ENCODE results near the gene CKAP5.
"Not testable (repeated sequence)": the region's sequence is repeated elsewhere in the genome, so short reads cannot be mapped to it uniquely, and the experiment has no call there.

CKAP5 gene

GRCh38 chr11:46726206-46726862, 119.7 kb downstream of the CKAP5 start:
- no peak for DNase-seq (ENCODE audit: low read depth)

GRCh38 chr11:46725338-46726205, 120.5 kb downstream of the CKAP5 start:
- DNase-seq (ENCODE audit: low read depth): no peak

- DNase-seq (ENCODE audit: low read depth): no peak
These were observed 122.0 kb downstream of the CKAP5 start for GRCh38 chr11:46724088-46724487.

GRCh38 chr11:46723359-46723680, 122.8 kb downstream of the CKAP5 start:
- DNase-seq (ENCODE audit: low read depth): no peak

- DNase-seq (ENCODE audit: low read depth): no peak
These were observed 123.3 kb downstream of the CKAP5 start for GRCh38 chr11:46722566-46723358.

GRCh38 chr11:46721286-46721685, 124.8 kb downstream of the CKAP5 start:
- no peak for DNase-seq (ENCODE audit: low read depth)

GRCh38 chr11:46719543-46720218, 126.4 kb downstream of the CKAP5 start:
- no peak for DNase-seq (ENCODE audit: low read depth)

- DNase-seq (ENCODE audit: low read depth): no peak
These were observed 127.0 kb downstream of the CKAP5 start, which contains the start of gene F2 for GRCh38 chr11:46719048-46719542. F2 (plus strand) TSS chr11:46719213; CDS start chr11:46719236, 23 bp downstream.

- no peak for DNase-seq (ENCODE audit: low read depth)
These were observed 127.7 kb downstream of the CKAP5 start for GRCh38 chr11:46718155-46719019.

GRCh38 chr11:46717825-46718154, 128.3 kb downstream of the CKAP5 start:
- DNase-seq (ENCODE audit: low read depth): not testable (repeated sequence)

GRCh38 chr11:46712874-46713576, 133.1 kb downstream of the CKAP5 start:
- no peak for DNase-seq (ENCODE audit: low read depth)

- no peak for DNase-seq (ENCODE audit: low read depth)
These were observed 134.8 kb downstream of the CKAP5 start for GRCh38 chr11:46711303-46711702.

GRCh38 chr11:46710821-46711269, 135.2 kb downstream of the CKAP5 start:
- peak; percentile 81 for DNase-seq (ENCODE audit: low read depth)

- DNase-seq (ENCODE audit: low read depth): not testable (repeated sequence)
These were observed 136.7 kb downstream of the CKAP5 start for GRCh38 chr11:46709351-46709750.

- DNase-seq (ENCODE audit: low read depth): no peak
These were observed 139.2 kb downstream of the CKAP5 start for GRCh38 chr11:46706886-46707285.

- no peak for DNase-seq (ENCODE audit: low read depth)
These were observed 140.9 kb downstream of the CKAP5 start for GRCh38 chr11:46705070-46705688.

- DNase-seq (ENCODE audit: low read depth): peak; percentile 23
These were observed 144.9 kb downstream of the CKAP5 start for GRCh38 chr11:46701078-46701654.

- peak; percentile 99 for DNase-seq (ENCODE audit: low read depth)
These were observed 145.6 kb downstream of the CKAP5 start, which contains the start of the genes ARHGAP1 and ZNF408 for GRCh38 chr11:46700241-46701077. ARHGAP1 (minus strand) TSS chr11:46700619; CDS start chr11:46696107, 4,512 bp downstream. ZNF408 (plus strand) TSS chr11:46701031; CDS start chr11:46701048, 17 bp downstream.
